ENCODE data around the gene ATG9A.
"Not testable (repeated sequence)": the region's sequence is repeated elsewhere in the genome, so short reads cannot be mapped to it uniquely, and the experiment has no call there.

The ATG9A gene, protein sequence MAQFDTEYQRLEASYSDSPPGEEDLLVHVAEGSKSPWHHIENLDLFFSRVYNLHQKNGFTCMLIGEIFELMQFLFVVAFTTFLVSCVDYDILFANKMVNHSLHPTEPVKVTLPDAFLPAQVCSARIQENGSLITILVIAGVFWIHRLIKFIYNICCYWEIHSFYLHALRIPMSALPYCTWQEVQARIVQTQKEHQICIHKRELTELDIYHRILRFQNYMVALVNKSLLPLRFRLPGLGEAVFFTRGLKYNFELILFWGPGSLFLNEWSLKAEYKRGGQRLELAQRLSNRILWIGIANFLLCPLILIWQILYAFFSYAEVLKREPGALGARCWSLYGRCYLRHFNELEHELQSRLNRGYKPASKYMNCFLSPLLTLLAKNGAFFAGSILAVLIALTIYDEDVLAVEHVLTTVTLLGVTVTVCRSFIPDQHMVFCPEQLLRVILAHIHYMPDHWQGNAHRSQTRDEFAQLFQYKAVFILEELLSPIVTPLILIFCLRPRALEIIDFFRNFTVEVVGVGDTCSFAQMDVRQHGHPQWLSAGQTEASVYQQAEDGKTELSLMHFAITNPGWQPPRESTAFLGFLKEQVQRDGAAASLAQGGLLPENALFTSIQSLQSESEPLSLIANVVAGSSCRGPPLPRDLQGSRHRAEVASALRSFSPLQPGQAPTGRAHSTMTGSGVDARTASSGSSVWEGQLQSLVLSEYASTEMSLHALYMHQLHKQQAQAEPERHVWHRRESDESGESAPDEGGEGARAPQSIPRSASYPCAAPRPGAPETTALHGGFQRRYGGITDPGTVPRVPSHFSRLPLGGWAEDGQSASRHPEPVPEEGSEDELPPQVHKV

DNA sequence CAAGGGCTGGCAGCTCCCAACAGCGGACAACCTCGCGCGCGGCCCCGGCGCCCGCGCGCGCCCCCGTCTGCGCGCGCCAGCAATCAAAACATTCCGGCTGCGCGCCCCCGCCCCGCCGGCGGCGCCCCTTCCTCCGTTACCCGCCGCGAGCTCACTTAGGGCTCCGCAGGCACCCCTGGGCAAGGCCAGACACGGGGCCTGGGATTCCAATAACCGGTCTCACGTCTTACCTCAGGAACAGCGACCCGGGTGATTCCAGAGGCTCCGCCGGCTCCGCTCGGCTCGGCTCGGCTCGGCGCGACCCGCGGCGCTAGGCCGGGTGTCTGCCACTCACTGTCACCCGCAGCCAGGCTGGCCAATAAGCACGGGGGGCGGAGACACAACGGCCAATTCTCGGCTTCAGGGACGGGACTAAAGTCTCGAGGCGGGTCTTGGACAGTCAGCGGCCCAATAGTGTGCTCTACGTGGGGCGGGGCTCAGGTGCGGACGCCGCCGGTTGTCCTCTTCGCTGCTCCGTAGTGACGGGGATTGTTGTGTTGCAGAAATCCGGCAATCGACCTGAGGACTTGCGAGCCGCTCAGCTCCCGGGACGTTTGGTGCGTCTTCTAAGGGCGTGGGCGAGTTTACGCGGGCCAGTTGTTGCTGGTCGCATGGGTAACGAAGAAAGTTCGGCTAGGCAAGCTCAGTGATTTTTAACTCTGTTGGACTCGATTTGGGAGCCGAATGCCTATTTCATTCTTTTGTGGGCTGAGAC lies at the start of gene ATG9A, which contains the start of gene ANKZF1:
TSS of gene ATG9A (minus strand) at position 332 of the 754 bp plus-strand sequence. CDS start 1,612 bp downstream, outside the sequence.
TSS of gene ANKZF1 (plus strand) at position 502 of the 754 bp plus-strand sequence. CDS start 452 bp downstream, outside the sequence.
- peak; percentile 96 for DNase-seq

GRCh38 chr2:219278655-219279150 lies 49.3 kb upstream of the ATG9A start:
- no peak for DNase-seq

- peak; percentile 80 for DNase-seq
Measured at GRCh38 chr2:219277703-219278654, 48.5 kb upstream of the ATG9A start.

- peak; percentile 92 for DNase-seq
Measured at GRCh38 chr2:219274361-219274921, 45.0 kb upstream of the ATG9A start.

GRCh38 chr2:219273937-219274336 lies 44.5 kb upstream of the ATG9A start:
- DNase-seq, result peak; percentile 76

- DNase-seq, result no peak
Measured at GRCh38 chr2:219272995-219273394, 43.6 kb upstream of the ATG9A start.

DNA sequence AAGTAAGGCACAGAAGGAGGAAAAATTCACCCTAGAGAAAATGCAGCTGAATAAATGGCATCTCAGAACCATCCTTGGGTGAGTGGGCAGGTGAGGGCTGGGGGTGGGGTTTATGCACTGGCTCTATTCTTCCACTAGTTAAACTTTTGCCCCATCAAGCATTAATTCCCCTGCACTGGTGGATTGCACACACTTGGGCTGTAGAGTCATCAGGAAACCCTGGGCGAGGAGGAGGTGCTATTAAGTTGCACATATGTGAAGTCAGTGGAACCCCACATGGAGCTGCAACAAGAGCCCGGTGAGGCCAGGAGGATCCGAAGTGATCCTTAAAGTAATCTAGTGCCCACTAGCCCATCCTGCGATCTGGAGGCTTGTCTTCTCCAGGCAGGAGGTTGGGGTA lies 42.9 kb upstream of the ATG9A start:
- DNase-seq, result no peak

DNA sequence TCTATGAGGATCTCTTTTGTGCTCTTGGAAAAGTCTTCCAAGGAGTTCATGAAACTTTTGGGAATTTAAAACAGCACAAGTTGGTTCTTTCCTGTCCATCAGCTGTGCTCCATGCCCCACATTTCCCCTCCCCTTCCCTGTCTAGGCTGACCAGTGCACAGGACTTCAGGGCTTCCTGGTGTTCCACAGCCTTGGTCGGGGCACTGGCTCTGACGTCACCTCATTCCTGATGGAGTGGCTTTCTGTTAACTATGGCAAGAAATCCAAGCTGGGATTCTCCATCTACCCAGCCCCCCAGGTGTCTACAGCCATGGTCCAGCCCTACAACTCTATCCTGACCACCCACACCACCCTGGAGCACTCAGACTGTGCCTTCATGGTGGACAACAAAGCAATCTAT lies 41.6 kb upstream of the ATG9A start:
- no peak for DNase-seq

DNA sequence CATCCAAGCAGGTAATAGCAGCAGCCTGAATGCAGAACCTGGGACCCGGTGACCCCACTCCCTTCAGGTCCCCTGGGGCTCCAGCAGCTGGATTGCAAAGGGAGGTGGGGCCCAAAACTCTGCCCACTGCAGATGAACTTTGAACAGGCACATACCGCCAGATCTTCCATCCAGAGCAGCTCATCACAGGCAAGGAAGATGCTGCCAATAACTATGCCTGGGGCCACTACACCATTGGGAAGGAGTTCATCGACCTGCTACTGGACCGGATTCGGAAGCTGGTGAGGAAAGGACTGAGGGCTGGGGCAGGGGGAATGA lies 40.6 kb upstream of the ATG9A start:
- no peak for DNase-seq

DNA sequence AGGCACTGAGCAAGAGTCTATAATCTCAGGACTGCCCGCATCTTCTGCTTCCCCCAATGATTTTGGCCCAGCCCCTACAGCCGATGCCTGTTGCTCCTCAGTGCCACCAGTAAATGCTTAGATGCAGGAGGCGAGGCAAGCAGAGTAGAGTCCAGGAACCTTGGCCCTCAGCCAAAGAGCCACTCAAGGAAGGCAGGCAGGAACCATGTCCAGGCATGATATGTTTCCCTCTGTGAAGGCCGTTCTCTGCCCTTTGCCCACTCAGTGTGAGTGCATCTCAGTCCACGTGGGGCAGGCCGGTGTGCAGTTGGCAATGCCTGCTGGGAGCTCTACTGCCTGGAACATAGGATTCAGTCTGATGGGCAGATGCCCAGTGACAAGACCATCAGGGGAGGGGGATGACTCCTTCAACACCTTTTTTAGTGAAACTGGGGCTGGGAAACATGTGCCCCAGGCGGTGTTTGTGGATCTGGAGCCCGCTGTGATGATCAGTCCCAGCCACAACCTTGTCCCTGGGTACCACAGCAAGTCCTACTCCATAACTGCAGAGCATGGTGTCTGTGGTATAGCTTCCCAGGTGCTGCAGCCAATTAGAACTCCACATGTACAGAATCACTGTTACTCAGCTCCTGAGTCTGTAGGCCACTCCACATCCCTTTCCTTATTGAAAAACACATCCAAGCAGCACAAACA lies 40.1 kb upstream of the ATG9A start:
- peak; percentile 23 for DNase-seq

DNA sequence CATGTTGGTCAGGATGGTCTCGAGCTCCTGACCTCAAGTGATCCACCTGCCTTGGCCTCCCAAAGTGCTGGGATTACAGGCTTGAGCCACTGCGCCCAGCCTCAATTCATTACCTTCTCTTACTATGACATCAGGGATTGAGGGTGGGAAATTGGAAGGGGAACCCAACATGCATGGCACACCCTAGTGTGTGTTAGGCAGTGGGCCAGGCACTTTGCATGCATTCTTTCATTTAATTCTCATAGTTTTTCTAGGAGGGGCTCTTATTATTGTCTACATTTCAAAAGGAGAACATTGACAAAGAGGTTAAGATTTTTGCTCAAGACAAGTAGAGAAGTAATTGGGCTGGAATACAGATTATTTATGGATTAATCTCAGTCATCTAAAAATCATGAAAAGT lies 38.9 kb upstream of the ATG9A start:
- DNase-seq, result no peak

- DNase-seq, result no peak
Measured at GRCh38 chr2:219266886-219267285, 37.5 kb upstream of the ATG9A start.

DNA sequence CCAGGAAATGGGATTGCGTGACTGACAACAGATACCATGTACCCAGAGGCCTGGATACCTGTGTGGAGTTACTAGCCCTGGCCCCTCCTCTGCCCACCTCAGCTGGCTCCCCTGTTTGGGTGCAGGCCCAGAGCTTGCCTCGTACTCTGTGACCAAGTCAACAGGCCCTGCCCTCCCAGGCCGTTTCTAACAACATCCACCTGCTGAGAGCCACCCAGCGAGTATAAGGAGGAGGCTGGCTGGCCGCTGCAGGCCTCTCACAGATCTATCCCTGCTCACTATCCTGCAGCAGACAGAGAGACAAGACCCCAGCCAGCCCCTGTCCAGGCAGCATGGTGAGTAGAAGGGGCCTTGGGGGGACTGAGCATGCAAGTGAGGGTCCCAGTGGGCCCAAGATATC lies 36.8 kb upstream of the ATG9A start:
- DNase-seq, result no peak

- no peak for DNase-seq
Measured at GRCh38 chr2:219261024-219261855, 31.8 kb upstream of the ATG9A start.

- DNase-seq, result not testable (repeated sequence)
Measured at GRCh38 chr2:219258942-219259341, 29.5 kb upstream of the ATG9A start.

GRCh38 chr2:219254590-219255201 lies 25.3 kb upstream of the ATG9A start:
- no peak for DNase-seq

DNA sequence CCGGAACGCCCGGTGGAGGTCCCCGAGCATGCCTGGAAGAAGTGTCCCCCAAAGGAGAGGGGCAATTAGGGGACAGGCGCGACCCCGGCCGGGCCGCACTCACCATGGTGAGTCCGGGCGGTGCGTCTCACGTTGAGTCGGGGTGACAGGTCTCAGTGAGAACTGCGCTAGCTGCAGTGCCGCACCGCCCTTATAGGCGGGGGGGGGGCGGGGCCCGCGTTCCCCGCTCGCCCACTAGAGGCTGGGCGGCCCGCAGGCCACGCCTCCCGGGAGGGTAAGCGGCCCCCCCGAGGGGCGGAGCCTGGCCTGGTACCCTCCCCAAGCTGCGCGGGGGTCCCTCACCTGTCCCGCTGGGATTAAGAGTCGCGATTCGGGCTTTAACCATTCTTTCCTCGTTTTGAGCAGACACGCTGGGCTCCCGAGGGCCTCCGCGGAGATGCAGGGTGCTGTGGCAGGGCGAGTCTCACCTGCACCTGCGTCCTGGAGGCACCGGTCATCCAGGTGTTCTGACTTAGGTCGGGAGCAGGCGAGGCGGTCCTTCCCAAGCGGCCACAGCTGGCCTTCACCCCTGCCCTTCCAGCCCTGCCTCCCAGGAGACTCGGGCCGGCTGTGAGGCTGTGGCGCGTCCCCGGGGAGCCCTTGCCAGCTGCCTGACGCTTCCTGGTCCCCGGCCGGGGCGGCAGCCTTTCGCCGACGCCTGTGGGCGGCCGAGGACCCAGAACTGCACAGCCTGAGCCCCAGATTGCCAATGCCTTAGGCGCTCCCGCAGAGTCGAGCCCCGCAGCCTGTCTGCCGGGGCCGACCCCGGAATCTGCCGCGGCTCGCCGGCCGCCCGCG lies 24.5 kb upstream of the ATG9A start, which contains the start of gene TUBA4A:
TSS of gene TUBA4A (minus strand) at position 166 of the 837 bp plus-strand sequence. CDS start at position 106, 60 bp downstream.
- peak; percentile 75 for DNase-seq
